Mesodermal cell (in vitro differentiated cells): ENCODE data around the gene PPP1R15A.
A peak's percentile ranks its signal among the peaks of the same experiment; 100 is the strongest.
"Not testable (repeated sequence)": the region's sequence is repeated elsewhere in the genome, so short reads cannot be mapped to it uniquely, and the experiment has no call there.

ENCODE experiments used
- H3K27ac ChIP-seq: 2 replicates; pipeline ENCODE4 v1.7.0; 2013; ENCODE audit warnings: mild to moderate bottlenecking, low read depth, low read length, moderate library complexity; ENCODE audit not compliant: severe bottlenecking
- H3K36me3 ChIP-seq: 2 replicates; pipeline ENCODE4 v1.7.1; 2013; ENCODE audit warnings: mild to moderate bottlenecking, low read length, moderate library complexity; ENCODE audit not compliant: control insufficient read depth, insufficient read depth
- H3K4me1 ChIP-seq: one replicate; pipeline ENCODE4 v1.7.1; 2013; ENCODE audit warnings: mild to moderate bottlenecking, low read length; ENCODE audit not compliant: insufficient read depth, control insufficient read depth, poor library complexity, severe bottlenecking
- H3K4me3 ChIP-seq: 2 replicates; pipeline ENCODE4 v1.7.0; 2013; ENCODE audit warnings: low read length, control low read depth, mild to moderate bottlenecking; ENCODE audit not compliant: insufficient read depth, poor library complexity, severe bottlenecking; ENCODE audit errors: extremely low read depth
- H3K9me3 ChIP-seq: 2 replicates; pipeline ENCODE4 v1.7.1; 2013; ENCODE audit warnings: mild to moderate bottlenecking, low read length, moderate library complexity; ENCODE audit not compliant: control insufficient read depth
- WGBS, 2 experiments: methylation state at CpG; one replicate each; pipeline ENCODE4 v1.1.5; 2013; ENCODE audit warnings: missing lambda C conversion rate in 2 of 2; ENCODE audit not compliant: insufficient coverage in 2 of 2; 5-methylcytosine and 5-hydroxymethylcytosine counted together

PPP1R15A gene

DNA sequence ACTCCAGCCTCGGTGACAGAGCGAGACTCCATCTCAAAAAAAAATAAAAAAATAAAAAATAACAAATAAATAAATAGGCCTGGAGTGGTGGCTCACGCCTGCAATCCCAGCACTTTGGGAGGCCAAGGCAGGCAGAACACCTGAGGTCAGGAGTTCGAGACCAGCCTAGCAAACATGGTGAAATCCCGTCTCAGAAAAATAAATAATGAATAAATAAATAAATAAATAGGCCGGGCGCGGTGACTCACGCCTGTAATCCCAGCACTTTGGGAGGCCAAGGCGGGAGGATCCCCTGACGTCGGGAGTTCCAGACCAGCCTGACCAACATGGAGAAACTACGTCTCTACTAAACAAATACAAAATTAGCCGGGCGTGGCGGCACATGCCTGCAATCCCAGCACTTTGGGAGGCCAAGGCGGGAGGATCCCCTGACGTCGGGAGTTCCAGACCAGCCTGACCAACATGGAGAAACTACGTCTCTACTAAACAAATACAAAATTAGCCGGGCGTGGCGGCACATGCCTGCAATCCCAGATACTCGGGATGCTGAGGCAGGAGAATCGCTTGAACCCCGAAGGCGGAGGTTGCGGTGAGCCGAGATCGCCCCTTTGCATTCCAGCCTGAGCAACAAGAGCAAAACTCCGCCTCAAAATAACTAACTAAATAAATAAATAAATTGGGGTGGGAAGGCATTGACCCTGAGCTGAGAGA lies 595 bp upstream of the PPP1R15A start:
- Histone ChIP-seq H3K4me1 (peaks cover 44% of the 10 kb centered on the region), H3K36me3 (peaks cover 37% of the 10 kb centered on the region)
- not testable (repeated sequence) for H3K4me3 ChIP-seq, H3K27ac ChIP-seq, H3K9me3 ChIP-seq
- 95% methylated on average over 9 of the region's 31 CpGs; no CpG with 5 or more reads in 1 of the 2 experiments for WGBS, 2 experiments

DNA sequence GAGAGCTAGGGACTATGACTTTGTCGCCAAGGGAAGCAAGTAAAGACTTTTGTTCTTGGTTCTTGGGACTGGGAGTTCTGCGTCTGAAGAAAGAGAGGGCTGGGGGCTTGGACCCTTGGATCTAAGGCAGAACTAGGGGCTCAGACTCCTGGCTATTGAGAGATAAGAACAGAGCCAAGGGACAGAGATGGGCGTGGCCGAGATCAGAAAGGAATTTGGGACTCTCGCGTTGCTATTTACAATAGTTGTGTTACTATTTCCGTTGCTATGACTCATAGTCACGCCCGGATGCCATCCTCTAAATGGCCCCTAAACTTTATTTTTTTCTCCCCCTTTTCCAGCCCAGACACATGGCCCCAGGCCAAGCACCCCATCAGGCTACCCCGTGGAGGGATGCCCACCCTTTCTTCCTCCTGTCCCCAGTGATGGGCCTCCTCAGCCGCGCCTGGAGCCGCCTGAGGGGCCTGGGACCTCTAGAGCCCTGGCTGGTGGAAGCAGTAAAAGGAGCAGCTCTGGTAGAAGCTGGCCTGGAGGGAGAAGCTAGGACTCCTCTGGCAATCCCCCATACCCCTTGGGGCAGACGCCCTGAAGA lies 759 bp downstream of the PPP1R15A start:
- peaks cover 40% of the 10 kb centered on the region for H3K4me1 ChIP-seq
- peak overlapping the region; percentile 100 for H3K27ac ChIP-seq
- WGBS, 2 experiments: 0 to 2% methylated on average over 7 to 10 of the region's 14 CpGs
- H3K9me3 ChIP-seq: no peaks in the 10 kb centered on the region
- peak overlapping the region; percentile 100 for H3K4me3 ChIP-seq
- H3K36me3 ChIP-seq: peaks cover 47% of the 10 kb centered on the region

DNA sequence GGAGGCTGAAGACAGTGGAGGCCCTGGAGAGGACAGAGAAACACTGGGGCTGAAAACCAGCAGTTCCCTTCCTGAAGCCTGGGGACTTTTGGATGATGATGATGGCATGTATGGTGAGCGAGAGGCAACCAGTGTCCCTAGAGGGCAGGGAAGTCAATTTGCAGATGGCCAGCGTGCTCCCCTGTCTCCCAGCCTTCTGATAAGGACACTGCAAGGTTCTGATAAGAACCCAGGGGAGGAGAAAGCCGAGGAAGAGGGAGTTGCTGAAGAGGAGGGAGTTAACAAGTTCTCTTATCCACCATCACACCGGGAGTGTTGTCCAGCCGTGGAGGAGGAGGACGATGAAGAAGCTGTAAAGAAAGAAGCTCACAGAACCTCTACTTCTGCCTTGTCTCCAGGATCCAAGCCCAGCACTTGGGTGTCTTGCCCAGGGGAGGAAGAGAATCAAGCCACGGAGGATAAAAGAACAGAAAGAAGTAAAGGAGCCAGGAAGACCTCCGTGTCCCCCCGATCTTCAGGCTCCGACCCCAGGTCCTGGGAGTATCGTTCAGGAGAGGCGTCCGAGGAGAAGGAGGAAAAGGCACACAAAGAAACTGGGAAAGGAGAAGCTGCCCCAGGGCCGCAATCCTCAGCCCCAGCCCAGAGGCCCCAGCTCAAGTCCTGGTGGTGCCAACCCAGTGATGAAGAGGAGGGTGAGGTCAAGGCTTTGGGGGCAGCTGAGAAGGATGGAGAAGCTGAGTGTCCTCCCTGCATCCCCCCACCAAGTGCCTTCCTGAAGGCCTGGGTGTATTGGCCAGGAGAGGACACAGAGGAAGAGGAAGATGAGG lies 1.5 kb downstream of the PPP1R15A start:
- H3K36me3 ChIP-seq: peaks cover 52% of the 10 kb centered on the region

DNA sequence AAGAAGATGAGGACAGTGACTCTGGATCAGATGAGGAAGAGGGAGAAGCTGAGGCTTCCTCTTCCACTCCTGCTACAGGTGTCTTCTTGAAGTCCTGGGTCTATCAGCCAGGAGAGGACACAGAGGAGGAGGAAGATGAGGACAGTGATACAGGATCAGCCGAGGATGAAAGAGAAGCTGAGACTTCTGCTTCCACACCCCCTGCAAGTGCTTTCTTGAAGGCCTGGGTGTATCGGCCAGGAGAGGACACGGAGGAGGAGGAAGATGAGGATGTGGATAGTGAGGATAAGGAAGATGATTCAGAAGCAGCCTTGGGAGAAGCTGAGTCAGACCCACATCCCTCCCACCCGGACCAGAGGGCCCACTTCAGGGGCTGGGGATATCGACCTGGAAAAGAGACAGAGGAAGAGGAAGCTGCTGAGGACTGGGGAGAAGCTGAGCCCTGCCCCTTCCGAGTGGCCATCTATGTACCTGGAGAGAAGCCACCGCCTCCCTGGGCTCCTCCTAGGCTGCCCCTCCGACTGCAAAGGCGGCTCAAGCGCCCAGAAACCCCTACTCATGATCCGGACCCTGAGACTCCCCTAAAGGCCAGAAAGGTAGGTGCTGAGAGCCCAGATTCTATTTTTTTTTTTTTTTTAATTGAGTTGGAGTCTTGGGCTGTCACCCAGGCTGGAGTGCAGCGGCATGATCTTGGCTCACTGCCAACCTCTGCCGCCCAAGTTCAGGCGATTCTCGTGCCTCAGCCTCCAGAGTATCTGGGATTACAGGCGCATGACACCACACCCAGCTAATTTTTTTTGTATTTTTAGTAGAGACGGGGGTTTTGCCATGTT lies 2.3 kb downstream of the PPP1R15A start:
- Histone ChIP-seq H3K9me3 (no peaks in the 10 kb centered on the region), H3K27ac (peak overlapping the region; percentile 100), H3K4me1 (peaks cover 35% of the 10 kb centered on the region), H3K4me3 (peak overlapping the region; percentile 100), H3K36me3 (peaks cover 60% of the 10 kb centered on the region)
- WGBS, 2 experiments: 87 to 88% methylated on average over 13 of the region's 17 CpGs

More for the DNA sequence above, 1.5 kb downstream of the PPP1R15A start:
- 85% methylated on average over 8 to 10 of the region's 14 CpGs for WGBS, 2 experiments
- peak overlapping the region; percentile 100 for H3K4me3 ChIP-seq
- no peaks in the 10 kb centered on the region for H3K9me3 ChIP-seq
- peak overlapping the region; percentile 100 for H3K27ac ChIP-seq
- peaks cover 35% of the 10 kb centered on the region for H3K4me1 ChIP-seq

DNA sequence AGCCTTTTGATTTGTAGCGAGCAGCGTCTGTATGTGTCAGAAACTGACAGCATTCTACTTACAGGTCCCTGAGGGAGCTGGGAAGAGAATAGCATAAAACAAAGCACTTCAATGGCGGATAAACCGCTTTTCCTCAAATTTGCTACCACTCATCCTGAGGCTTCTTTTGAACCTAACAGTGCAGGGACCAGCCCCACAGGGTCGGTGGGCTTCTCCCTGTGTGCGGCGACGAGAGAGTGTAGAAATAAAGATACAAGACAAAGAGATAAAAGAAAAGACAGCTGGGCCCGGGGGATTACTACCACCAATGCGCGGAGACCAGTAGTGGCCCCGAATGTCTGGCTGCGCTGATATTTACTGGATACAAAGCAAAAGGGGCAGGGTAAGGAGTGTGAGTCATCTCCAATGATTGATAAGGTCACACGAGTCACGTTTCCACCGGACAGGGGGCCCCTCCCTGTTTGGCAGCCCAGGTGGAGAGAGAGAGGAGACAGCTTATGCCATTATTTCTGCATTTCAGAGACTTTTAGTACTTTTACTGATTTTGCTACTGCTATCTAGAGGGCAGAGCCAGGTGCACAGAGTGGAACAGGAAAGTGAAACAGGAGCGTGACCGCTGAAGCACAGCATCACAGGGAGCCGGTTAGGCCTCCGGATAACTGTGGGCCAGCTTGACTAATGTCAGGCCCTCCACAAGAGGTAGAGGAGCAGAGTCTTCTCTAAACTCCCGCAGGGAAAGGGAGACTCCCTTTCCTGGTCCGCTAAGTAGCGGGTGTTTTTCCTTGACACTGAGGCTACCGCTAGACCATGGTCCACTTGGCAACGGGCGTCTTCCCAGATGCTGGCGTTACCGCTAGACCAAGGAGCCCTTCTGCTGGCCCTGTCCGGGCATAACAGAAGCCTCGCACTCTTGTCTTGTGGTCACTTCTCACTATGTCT lies 4.1 kb downstream of the PPP1R15A start:
- H3K9me3 ChIP-seq: not testable (repeated sequence)
- peak overlapping the region; percentile 100 for H3K4me3 ChIP-seq
- H3K27ac ChIP-seq: peak overlapping the region; percentile 100
- WGBS, 2 experiments: 92 to 96% methylated on average over 18 to 21 of the region's 30 CpGs
- peaks cover 35% of the 10 kb centered on the region for H3K4me1 ChIP-seq
- H3K36me3 ChIP-seq: peaks cover 60% of the 10 kb centered on the region

DNA sequence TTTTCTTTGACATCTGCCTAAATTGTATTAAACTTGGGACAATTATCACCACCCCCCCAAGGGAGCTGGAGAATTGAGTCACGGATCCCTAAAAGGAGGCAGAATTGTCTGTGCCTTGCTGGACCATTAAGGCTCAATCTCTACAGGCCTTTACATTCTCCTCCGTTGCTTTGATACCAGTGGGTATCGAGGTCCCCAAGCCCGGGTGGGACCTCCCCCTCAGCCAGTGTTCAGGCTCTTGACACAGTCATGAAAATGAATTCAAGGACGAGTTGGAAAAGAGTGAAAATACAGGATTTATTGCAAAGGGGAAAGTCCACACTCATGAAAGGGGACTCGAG lies 5.6 kb downstream of the PPP1R15A start:
- peaks cover 35% of the 10 kb centered on the region for H3K4me1 ChIP-seq
- H3K9me3 ChIP-seq: no peaks in the 10 kb centered on the region
- no peak overlapping the region for H3K4me3 ChIP-seq
- H3K27ac ChIP-seq: no peak overlapping the region
- peaks cover 60% of the 10 kb centered on the region for H3K36me3 ChIP-seq
- 96 to 100% methylated on average over 3 to 5 of the region's 6 CpGs for WGBS, 2 experiments

DNA sequence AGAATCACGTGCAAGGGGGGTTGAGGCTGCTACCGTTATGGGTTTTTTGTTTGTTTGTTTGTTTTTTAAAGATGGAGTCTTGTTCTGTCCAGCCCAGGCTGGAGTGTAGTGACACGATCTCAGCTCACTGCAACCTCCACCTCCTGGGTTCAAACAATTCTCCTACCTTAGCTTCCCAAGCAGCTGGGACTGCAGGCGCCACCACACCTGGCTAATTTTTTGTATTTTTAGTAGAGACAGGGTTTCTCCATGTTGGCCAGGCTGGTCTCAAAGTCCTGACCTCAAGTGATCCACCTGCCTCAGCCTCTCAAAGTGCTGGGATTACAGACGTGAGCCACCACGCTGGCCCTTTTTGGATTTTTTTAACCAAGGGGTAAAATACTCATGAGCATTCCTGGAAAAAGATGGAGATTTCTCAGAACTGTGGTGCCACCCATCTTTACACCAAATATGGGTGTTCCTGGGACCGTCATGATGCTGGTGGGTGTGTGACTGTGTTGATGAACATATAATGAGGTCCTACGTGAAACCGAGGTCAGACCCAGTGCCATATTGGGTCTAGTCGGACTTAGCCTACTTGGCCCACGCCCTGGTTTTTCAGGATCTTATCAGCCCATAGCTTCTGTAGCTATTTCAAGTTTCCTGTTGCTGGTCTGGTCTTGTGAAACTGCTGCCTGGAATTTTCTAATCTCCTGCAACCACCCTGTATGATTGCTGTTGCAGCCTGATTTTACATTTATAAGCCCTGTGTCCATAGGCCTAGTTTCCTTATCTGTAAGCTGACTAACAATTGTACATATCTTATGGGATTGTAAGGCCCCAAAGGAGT lies 6.2 kb downstream of the PPP1R15A start:
- H3K4me1 ChIP-seq: peaks cover 32% of the 10 kb centered on the region
- peak overlapping the region; percentile 46 for H3K27ac ChIP-seq
- WGBS, 2 experiments: 84 to 89% methylated on average over 4 to 7 of the region's 11 CpGs
- peaks cover 55% of the 10 kb centered on the region for H3K36me3 ChIP-seq
- H3K4me3 ChIP-seq: no peak overlapping the region
- H3K9me3 ChIP-seq: no peaks in the 10 kb centered on the region

DNA sequence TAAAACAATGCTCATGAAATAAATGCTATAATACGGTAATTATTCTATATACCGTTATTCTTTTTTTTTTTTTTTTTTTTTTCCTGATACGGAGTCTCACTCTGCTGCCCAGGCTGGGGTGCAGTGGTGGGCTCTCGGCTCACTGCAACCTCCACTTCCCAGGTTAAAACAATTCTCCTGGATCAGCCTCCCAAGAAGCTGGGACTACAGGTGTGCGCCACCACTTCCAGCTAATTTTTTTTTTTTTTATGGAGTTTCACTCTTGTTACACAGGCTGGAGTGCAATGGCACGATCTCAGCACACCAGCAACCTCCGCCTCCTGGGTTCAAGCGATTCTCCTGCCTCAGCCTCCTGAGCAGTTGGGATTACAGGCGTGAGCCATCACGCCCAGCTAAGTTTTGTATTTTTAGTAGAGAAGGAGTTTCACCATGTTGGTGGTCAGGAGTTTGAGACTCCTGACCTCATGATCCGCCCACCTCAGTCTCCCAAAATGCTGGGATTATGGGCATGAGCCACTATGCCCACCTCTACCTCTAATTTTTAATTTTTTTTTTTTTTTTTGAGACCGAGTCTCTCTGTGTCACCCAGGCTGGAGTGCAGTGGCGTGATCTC lies 6.9 kb downstream of the PPP1R15A start:
- no peaks in the 10 kb centered on the region for H3K9me3 ChIP-seq
- peaks cover 48% of the 10 kb centered on the region for H3K36me3 ChIP-seq
- peak overlapping the region; percentile 46 for H3K27ac ChIP-seq
- 88 to 90% methylated on average over 9 to 10 of the region's 13 CpGs for WGBS, 2 experiments
- H3K4me1 ChIP-seq: peaks cover 25% of the 10 kb centered on the region
- no peak overlapping the region for H3K4me3 ChIP-seq

DNA sequence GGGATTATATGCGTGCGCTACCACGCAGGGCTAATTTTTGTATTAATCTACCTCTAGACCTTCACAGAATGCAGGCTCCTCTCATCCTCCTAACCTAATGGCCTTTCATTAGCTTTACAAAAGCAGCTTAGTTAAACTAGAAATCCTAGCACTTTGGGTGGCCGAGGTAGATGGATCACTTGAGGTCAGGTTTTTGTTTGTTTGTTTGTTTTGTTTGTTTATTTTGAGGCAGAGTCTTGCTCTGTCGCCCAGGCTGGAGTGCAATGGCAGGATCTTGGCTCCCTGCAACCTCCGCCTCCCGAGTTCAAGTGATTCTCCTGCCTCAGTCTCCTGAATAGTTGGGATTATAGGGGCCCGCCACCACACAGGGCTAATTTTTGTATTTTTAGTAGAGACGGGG lies 7.5 kb downstream of the PPP1R15A start:
- H3K27ac ChIP-seq, H3K9me3 ChIP-seq, H3K4me3 ChIP-seq: not testable (repeated sequence)
- Histone ChIP-seq H3K36me3 (peaks cover 43% of the 10 kb centered on the region), H3K4me1 (peaks cover 19% of the 10 kb centered on the region)
- WGBS, 2 experiments: 87 to 89% methylated on average over 8 of the region's 9 CpGs
